Kidney (tissue), 22 donors: ENCODE measurements around the gene TEX53. TPM values are rescaled to one million over a fixed set of nuclear protein-coding genes. Genes with fewer than 3 reads are reported as not detected.

Experiments
- DNase-seq, 5 donors: peaks; one replicate each; pipeline ENCODE4 v3.0.0-alpha.2; 2013 to 2020
- FAIRE-seq: peaks from 2 replicates; lab custom pipeline; 2012; peaks lifted over from hg19 to GRCh38; lab: Jason Lieb, UNC
- H3K27ac ChIP-seq, 2 donors: one replicate each; pipeline ENCODE4 v1.7.0; 2013; ENCODE audit warnings: low read depth in 2 of 2, low read length in 2 of 2, inconsistent platforms in 1 of 2
- H3K27me3 ChIP-seq: one replicate; pipeline ENCODE4 v1.7.1; 2013; ENCODE audit warnings: low read length, inconsistent platforms; ENCODE audit not compliant: control insufficient read depth, insufficient read depth
- H3K36me3 ChIP-seq, 3 donors: one replicate each; pipeline versions ENCODE4 v1.7.0 to v1.7.1; 2013; ENCODE audit warnings: low read length in 3 of 3, control low read depth in 1 of 3, inconsistent platforms in 1 of 3; ENCODE audit not compliant: insufficient read depth in 3 of 3, control insufficient read depth in 2 of 3
- H3K4me1 ChIP-seq, 3 donors: one replicate each; pipeline versions ENCODE4 v1.7.0 to v1.7.1; 2013; ENCODE audit warnings: low read length in 3 of 3, inconsistent platforms in 1 of 3, low read depth in 1 of 3; ENCODE audit not compliant: control insufficient read depth in 2 of 3, insufficient read depth in 2 of 3
- H3K4me3 ChIP-seq, 3 donors: one replicate each; pipeline versions ENCODE4 v1.7.0 to v1.8.1; 2013; ENCODE audit warnings: low read length in 3 of 3, control low read depth in 1 of 3, inconsistent platforms in 1 of 3
- H3K9ac ChIP-seq, 3 donors: one replicate each; pipeline versions ENCODE4 v1.7.0 to v1.7.1; 2013; ENCODE audit warnings: low read length in 3 of 3, control low read depth in 1 of 3, inconsistent platforms in 1 of 3
- H3K9me3 ChIP-seq, 3 donors: one replicate each; pipeline versions ENCODE4 v1.7.0 to v1.7.1; 2013; ENCODE audit warnings: low read length in 3 of 3, control low read depth in 1 of 3, inconsistent platforms in 1 of 3; ENCODE audit not compliant: control insufficient read depth in 2 of 3, insufficient read depth in 1 of 3
- CTCF ChIP-seq: IDR thresholded peaks from 3 replicates; pipeline ENCODE4 v1.5.1; 2012; ENCODE audit warnings: mild to moderate bottlenecking, moderate library complexity, borderline replicate concordance; ENCODE audit not compliant: insufficient read depth; ENCODE audit errors: extremely low read depth
- intact Hi-C: fragments of 100-400 bp; cut with DNase I; formaldehyde crosslinking; loops from one replicate; pipeline ENCODE4 v1.11.1; 2022
- long read RNA-seq, 10 donors: library from polyadenylated mRNA in 1 of 10; unstranded in 1 of 10; transcript quantifications; one replicate each; pipeline ENCODE4 v2.0.0 and lab custom pipeline, GENCODE V29; 2021 to 2026
- polyA plus RNA-seq: library from polyadenylated mRNA; stranded (reverse); fragments of 350-450 nt; fragmentation: Illumina TruSeq; extraction: RNeasy Lipid Tissue Mini Kit (QIAGEN cat#74804); gene quantifications from one replicate; pipeline ENCODE4 v1.2.3, GENCODE V29; 2014; ENCODE audit warnings: low read depth, low replicate concordance; ENCODE audit not compliant: insufficient read depth
- total RNA-seq: library from RNA; stranded (reverse); fragmentation: NEBNext Ultra II Directional; extraction: Animal tissue kit (Norgen Biotek cat#: 25700); gene quantifications from one replicate; pipeline ENCODE4 v1.2.1, GENCODE V29; 2021
- donor health status: control.
- donor health status: control.
- donor health status: control.
- donor health status: control.
- donor health status: control.
- donor health status: DM: yes; HTN: yes; CAD: no.
- donor health status: Normal renal cell carcinoma (clear cell type).

Gene TEX53
- total RNA-seq (not detected), polyA plus RNA-seq (not detected)
- long read RNA-seq, donor 1: 0 reads
- long read RNA-seq, donor 2: 0 reads
- long read RNA-seq, donor 3: 0 reads
- long read RNA-seq, donor 4: 0 reads
- long read RNA-seq, donor 5: 0 reads
- long read RNA-seq, donor 6: 0 reads
- long read RNA-seq, donor 7: 0 reads
- long read RNA-seq, donor 8: 0 reads
- long read RNA-seq, donor 9: 0 reads
- long read RNA-seq, donor 10: 0 reads

GRCh38 chr9:114657705-114658104 lies at the start of gene TEX53:
Gene TEX53 (minus strand): TSS chr9:114657805. CDS start chr9:114657774, 31 bp downstream.
- Histone ChIP-seq H3K9ac (no peak within 1 kb of the TSS), H3K27ac (no peak within 1 kb of the TSS), H3K4me3 (no peak within 1 kb of the TSS), H3K27me3 (no peaks in the 10 kb centered on the region), H3K36me3 (no peaks in the 10 kb centered on the region), H3K9me3 (no peaks in the 10 kb centered on the region), H3K4me1 (no peaks in the 10 kb centered on the region)
- TF ChIP-seq CTCF: no peak
- no peak for DNase-seq
- no peak for FAIRE-seq
- intact Hi-C loops: no loop called here

- intact Hi-C loops: no loop called here
- FAIRE-seq (no peak), DNase-seq (no peak)
- no peaks in the 10 kb centered on the region for H3K4me1 ChIP-seq
- H3K27ac ChIP-seq: no peak overlapping the region
- H3K9ac ChIP-seq: no peak overlapping the region
- H3K36me3 ChIP-seq: no peaks in the 10 kb centered on the region
- H3K4me3 ChIP-seq: no peak overlapping the region
- H3K9me3 ChIP-seq: no peaks in the 10 kb centered on the region
- no peak for TF ChIP-seq CTCF
- no peaks in the 10 kb centered on the region for H3K27me3 ChIP-seq
Observed at GRCh38 chr9:114706711-114707110, 49.1 kb upstream of the TEX53 start.

GRCh38 chr9:114701988-114702387 lies 44.4 kb upstream of the TEX53 start:
- intact Hi-C loops: no loop called here
- Histone ChIP-seq H3K4me1 (no peaks in the 10 kb centered on the region), H3K36me3 (no peaks in the 10 kb centered on the region), H3K9me3 (peaks cover 0 to 3% (median 0%) of the 10 kb centered on the region in 3 donors), H3K27ac (no peak overlapping the region), H3K4me3 (no peak overlapping the region), H3K27me3 (no peaks in the 10 kb centered on the region), H3K9ac (no peak overlapping the region)
- TF ChIP-seq CTCF: no peak
- DNase-seq (no peak), FAIRE-seq (no peak)
